Gastroesophageal sphincter (tissue), 4 donors: ENCODE measurements around the gene ME2. TPM values are rescaled to one million over a fixed set of nuclear protein-coding genes. Genes with fewer than 3 reads are reported as not detected.

Source experiments
- ATAC-seq: fragments of 150-250 bp; one replicate; pipeline ENCODE4 v1.9.1; 2016; ENCODE audit warnings: mild to moderate bottlenecking, moderate library complexity
- H3K27ac ChIP-seq, 4 donors: fragments of 200-600 bp; sonication (generic) in 3 of 4; 1 replicate in 3 of 4; 2 replicates in 1 of 4; pipeline ENCODE4 v1.5.1; 2016 to 2019
- H3K27me3 ChIP-seq: fragments of 200-600 bp; sonication (generic); one replicate; pipeline ENCODE4 v1.5.1; 2019
- H3K36me3 ChIP-seq, 2 donors: fragments of 200-600 bp; sonication (generic); one replicate each; pipeline ENCODE4 v1.5.1; 2019; ENCODE audit warnings: control low read depth in 1 of 2
- H3K4me1 ChIP-seq, 3 donors: fragments of 200-600 bp; sonication (generic); 1 replicate in 2 of 3; 2 replicates in 1 of 3; pipeline ENCODE4 v1.5.1; 2016 to 2019; ENCODE audit warnings: control low read depth in 2 of 3
- H3K4me3 ChIP-seq, 2 donors: fragments of 200-600 bp; sonication (generic); one replicate each; pipeline ENCODE4 v1.5.1; 2019; ENCODE audit warnings: mild to moderate bottlenecking in 1 of 2, moderate library complexity in 1 of 2
- H3K9me3 ChIP-seq, 3 donors: fragments of 200-600 bp; sonication (generic); one replicate each; pipeline ENCODE4 v1.5.1; 2017 to 2019; ENCODE audit warnings: control low read depth in 2 of 3
- CTCF ChIP-seq, 4 experiments: fragments of 200-600 bp in 2 of 4; fragments of 450-650 bp in 2 of 4; sonication (generic) in 1 of 4; IDR thresholded peaks; one replicate each; pipeline ENCODE4 v1.5.1; 2017 to 2019; ENCODE audit warnings: antibody characterized with exemption in 4 of 4, mild to moderate bottlenecking in 2 of 4, moderate library complexity in 2 of 4
- EP300 ChIP-seq: sonication (generic); formaldehyde crosslinking; IDR thresholded peaks from one replicate; pipeline ENCODE4 v1.6.1; 2017; ENCODE audit warnings: antibody characterized with exemption, mild to moderate bottlenecking
- POLR2A ChIP-seq, 2 donors: fragments of 450-650 bp; IDR thresholded peaks; one replicate each; pipeline ENCODE4 v1.6.1; 2017; ENCODE audit warnings: antibody characterized with exemption in 2 of 2, mild to moderate bottlenecking in 2 of 2, moderate library complexity in 1 of 2
- POLR2AphosphoS5 ChIP-seq: sonication (generic); formaldehyde crosslinking; IDR thresholded peaks from one replicate; pipeline ENCODE4 v1.6.1; 2017; ENCODE audit warnings: antibody characterized with exemption
- WGBS, 2 donors: methylation state at CpG; one replicate each; pipeline ENCODE4 v1.1.5; 2018; ENCODE audit warnings: low coverage in 1 of 2; 5-methylcytosine and 5-hydroxymethylcytosine counted together
- total RNA-seq, 4 donors: library from RNA; depleted of rRNA; stranded (reverse); fragments of >200 nt; gene quantifications; one replicate each; pipeline ENCODE4 v1.1.0, GENCODE V29; 2016

The ME2 gene
- total RNA-seq, 4 donors from 2014 or later: 44.8 to 59.2 (median 53.1) TPM

GRCh38 chr18:50982802-50983179, 103.9 kb downstream of the ME2 start:
- no peak overlapping the region for H3K4me3 ChIP-seq
- 87% methylated on average over 3 of the region's 3 CpGs; no CpG with 5 or more reads in 1 of the 2 donors for WGBS, 2 donors
- peaks cover 0 to 29% (median 0%) of the 10 kb centered on the region in 3 donors for H3K4me1 ChIP-seq
- peaks cover 0 to 37% of the 10 kb centered on the region in 2 donors for H3K36me3 ChIP-seq
- H3K27me3 ChIP-seq: no peaks in the 10 kb centered on the region
- no peak for ATAC-seq
- no peak overlapping the region for H3K27ac ChIP-seq
- no peaks in the 10 kb centered on the region for H3K9me3 ChIP-seq
- TF ChIP-seq POLR2AphosphoS5 (no peak), EP300 (no peak), POLR2A (IDR thresholded peaks at IDR 0.05) (no peak), CTCF (IDR thresholded peaks at IDR 0.05) (no peak)

- 33 to 55% methylated on average over 1 to 2 of the region's 2 CpGs for WGBS, 2 donors
- Histone ChIP-seq H3K27me3 (no peaks in the 10 kb centered on the region), H3K27ac (peak overlapping the region in 1 of 4 donors; percentile 12), H3K4me3 (no peak overlapping the region), H3K4me1 (peaks cover 0 to 30% (median 0%) of the 10 kb centered on the region in 3 donors), H3K36me3 (peaks cover 0 to 11% of the 10 kb centered on the region in 2 donors), H3K9me3 (no peaks in the 10 kb centered on the region)
- ATAC-seq: no peak
- no peak for TF ChIP-seq POLR2AphosphoS5
- no peak for TF ChIP-seq EP300
- no peak for TF ChIP-seq POLR2A (IDR thresholded peaks at IDR 0.05)
- TF ChIP-seq CTCF (IDR thresholded peaks at IDR 0.05): no peak
Measured at GRCh38 chr18:50986360-50987087, 107.6 kb downstream of the ME2 start.

- Histone ChIP-seq H3K9me3 (no peaks in the 10 kb centered on the region), H3K27ac (no peak overlapping the region), H3K4me3 (no peak overlapping the region), H3K27me3 (no peaks in the 10 kb centered on the region), H3K4me1 (peaks cover 0 to 26% (median 0%) of the 10 kb centered on the region in 3 donors), H3K36me3 (peaks cover 0 to 11% of the 10 kb centered on the region in 2 donors)
- 12 to 17% methylated on average over 2 of the region's 2 CpGs for WGBS, 2 donors
- TF ChIP-seq POLR2A (IDR thresholded peaks at IDR 0.05): no peak
- peak in 1 of 4 experiments; percentile 17 for TF ChIP-seq CTCF (IDR thresholded peaks at IDR 0.05)
- no peak for ATAC-seq
Measured at GRCh38 chr18:50987261-50987660, 108.3 kb downstream of the ME2 start.

- Histone ChIP-seq H3K27ac (no peak overlapping the region), H3K36me3 (peaks cover 0 to 3% of the 10 kb centered on the region in 2 donors), H3K27me3 (no peaks in the 10 kb centered on the region), H3K4me1 (peaks cover 0 to 20% (median 0%) of the 10 kb centered on the region in 3 donors), H3K9me3 (no peaks in the 10 kb centered on the region), H3K4me3 (no peak overlapping the region)
- no peak for ATAC-seq
- no peak for TF ChIP-seq POLR2AphosphoS5
- no peak for TF ChIP-seq EP300
- TF ChIP-seq CTCF (IDR thresholded peaks at IDR 0.05): no peak
- no peak for TF ChIP-seq POLR2A (IDR thresholded peaks at IDR 0.05)
- WGBS, 2 donors: 87 to 100% methylated on average over 3 of the region's 3 CpGs
Measured at GRCh38 chr18:50989711-50990110, 110.8 kb downstream of the ME2 start.

GRCh38 chr18:50992351-50992762, 113.4 kb downstream of the ME2 start:
- TF ChIP-seq EP300: no peak
- TF ChIP-seq CTCF (IDR thresholded peaks at IDR 0.05): no peak
- TF ChIP-seq POLR2AphosphoS5: no peak
- TF ChIP-seq POLR2A (IDR thresholded peaks at IDR 0.05): no peak
- Histone ChIP-seq H3K9me3 (no peaks in the 10 kb centered on the region), H3K4me3 (no peak overlapping the region), H3K27me3 (no peaks in the 10 kb centered on the region), H3K36me3 (no peaks in the 10 kb centered on the region), H3K27ac (no peak overlapping the region), H3K4me1 (peaks cover 0 to 5% (median 0%) of the 10 kb centered on the region in 3 donors)
- 63 to 64% methylated on average over 3 of the region's 3 CpGs for WGBS, 2 donors
- ATAC-seq: no peak
